Fibroblast of the conjunctiva (primary cell): ENCODE results near the gene DNAJC1.
A peak's percentile ranks its signal among the peaks of the same experiment; 100 is the strongest.
"Not testable (repeated sequence)": the region's sequence is repeated elsewhere in the genome, so short reads cannot be mapped to it uniquely, and the experiment has no call there.

Experiments
- DNase-seq: peaks from one replicate; pipeline ENCODE4 v3.0.0-alpha.2; 2010; ENCODE audit warnings: low read depth

Gene DNAJC1

DNA sequence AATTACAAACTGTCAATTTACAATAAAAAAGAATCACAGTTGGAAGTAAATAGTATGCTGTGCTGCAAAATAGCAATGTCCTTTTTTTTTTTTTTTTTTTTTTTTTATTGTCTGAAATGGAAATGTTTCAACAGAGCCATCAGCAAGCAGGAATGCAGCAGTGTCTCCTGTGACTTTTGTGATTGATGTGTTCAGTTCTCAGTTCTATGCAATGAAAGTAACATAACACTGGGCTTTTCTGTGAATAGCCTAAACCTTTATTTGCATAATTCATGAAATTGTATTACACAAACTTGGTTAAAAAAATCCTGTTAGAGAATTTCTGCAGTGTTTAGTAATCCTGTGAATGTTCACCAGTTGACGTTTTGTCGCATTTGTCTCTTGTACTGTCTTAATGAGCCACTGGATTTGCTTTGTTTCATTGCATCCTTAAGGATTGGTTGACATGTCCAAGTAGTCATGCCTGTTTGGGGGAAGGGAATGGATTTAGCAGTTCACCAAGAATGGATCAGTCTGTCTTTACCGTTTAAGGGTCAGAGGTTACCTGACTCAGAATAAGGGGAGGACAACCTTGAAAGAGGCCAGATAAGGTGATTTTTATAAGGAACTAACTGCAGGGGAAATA, 276.8 kb downstream of the DNAJC1 start:
- DNase-seq: no peak

DNA sequence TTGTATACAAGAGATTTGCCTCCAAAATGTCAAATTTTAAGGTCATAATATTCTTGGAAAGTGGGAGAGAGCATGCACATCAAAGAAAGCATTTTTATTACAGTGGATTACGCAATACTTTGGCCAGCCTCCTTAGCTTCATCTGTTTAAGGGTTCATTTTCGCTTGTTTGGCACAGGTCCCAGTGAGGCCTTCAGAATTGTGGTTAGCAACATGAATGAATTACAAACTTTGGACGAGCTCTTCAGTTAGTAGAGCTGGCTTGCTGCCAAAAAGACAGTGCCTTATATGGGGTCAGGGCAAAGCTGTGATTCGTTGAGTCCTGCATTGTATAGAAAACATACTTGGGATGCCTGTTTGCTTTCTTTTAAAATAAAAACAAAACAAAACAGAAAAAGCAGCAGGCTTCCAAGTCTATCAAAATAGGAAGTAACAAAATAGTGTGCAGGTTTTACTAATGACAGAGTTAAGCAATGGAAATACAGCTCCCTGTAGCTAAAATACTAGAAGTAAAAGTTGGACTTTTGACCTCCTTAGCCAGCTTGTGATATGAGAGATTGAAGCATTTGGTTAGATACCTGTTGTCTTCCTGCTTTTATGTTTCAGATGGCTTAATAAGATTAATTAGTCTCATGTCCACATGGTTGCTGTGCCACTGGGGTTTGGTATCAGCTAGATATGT, 278.7 kb downstream of the DNAJC1 start:
- peak; percentile 100 for DNase-seq

DNA sequence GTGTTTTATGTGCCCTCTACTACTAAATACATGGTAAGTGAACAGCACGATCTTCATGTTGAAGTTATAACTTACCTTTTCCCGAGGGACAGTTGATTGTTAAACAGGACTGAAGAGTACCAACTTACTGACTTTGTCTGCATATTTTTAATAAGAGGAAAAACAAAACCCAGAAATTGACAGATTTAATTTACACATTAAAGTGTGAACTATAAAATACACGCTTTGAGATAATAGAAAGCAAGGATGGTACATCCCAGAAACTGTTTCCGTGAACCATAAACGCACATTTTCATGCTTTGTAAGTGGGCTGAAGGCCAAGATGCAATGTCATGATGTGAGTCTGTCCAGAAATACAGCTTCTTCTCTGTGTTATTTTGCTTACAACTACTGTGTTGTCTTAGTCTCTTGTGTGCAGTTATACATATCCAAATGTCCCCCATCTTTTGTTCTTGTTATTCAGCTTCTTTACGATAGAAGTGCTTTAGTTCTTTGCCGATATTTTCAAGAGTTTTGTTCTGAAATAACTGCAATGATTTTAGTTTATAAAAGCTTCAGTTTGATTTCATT, 279.4 kb downstream of the DNAJC1 start:
- no peak for DNase-seq

DNA sequence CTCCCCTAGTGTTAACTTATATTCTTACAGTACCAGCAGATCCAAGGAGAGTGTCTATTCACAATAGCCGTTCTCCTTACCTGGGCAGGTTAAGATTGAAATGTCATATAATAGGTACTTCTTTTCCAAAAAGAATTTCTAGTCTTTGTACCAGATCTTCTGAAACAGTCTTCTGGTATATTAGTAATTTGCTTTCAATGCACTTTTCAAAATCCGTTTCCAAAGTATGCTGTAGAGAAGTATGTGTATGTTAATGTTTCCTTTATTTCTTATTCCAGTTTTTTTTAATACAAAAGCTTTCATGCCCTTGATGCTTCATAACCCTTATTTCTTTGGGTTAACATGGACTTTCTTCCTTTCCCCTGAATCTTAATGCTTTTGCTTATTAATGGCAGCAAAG, 281.3 kb downstream of the DNAJC1 start:
- no peak for DNase-seq

DNA sequence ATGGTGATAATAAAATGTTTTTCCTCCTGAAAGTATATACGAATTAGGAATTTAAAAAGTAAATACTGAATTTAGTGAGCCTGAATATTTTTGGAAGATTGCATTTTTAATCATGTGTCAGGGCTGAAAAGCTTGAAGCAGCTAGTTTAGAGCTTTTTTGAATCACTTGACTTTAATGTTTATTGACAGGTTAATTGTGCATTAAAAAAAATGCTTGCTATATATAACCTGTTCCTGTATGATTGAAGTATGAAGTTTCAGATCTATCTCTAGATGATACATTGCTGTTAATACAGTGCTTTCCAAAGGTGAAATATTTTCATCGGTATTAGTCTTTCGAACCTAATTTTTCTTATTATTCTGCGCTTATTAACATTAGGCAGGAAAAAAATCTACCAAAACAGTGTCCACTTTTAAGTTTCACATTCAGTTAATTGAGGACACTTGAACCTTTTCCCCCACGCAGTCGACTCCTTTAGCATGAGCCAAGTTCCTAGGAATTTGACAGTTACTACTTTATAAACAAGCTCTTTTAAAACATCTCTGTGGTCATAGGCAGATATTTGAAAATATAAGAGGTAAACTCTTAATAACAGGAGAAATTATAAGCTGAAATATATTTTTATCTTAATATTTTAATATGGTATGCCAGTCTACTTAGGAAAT, 282.4 kb downstream of the DNAJC1 start:
- no peak for DNase-seq

DNA sequence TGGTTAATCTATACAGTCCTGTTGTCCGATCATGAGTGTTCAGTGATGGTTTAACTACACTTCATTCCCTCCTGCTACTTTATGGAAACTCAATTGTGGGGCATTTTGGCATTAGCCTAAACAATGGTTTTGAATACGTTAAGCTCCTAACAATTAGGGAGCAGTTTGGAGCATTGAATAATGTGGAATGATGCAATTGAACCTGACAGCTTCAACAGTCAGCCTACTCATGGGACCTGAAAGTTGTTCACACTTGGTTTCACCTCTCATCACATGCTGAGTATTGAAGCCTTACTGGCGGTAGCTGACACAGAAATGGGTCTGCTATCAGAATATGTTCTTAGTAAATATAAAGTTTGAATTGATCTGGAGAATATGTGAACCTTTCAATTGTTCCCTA, 283.4 kb downstream of the DNAJC1 start:
- DNase-seq: no peak

DNA sequence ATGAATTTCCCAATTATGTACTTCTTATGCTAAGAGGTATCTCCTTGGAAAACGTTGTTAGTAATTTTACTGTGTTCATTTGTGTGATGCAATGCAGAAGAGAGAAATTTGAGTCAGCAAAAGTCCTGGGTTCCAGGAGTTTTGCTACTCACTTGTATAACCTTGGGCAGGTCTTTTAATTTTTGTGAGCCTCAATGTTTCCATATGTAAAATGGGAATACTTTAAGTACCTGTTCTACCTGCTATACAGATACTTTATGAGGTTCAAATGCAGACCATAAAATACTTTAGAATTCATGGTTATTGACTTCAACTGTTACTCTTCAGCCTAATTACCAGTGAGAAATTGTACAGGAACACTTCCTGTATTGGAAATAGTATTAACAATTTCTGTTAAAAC, 284.0 kb downstream of the DNAJC1 start:
- no peak for DNase-seq

DNA sequence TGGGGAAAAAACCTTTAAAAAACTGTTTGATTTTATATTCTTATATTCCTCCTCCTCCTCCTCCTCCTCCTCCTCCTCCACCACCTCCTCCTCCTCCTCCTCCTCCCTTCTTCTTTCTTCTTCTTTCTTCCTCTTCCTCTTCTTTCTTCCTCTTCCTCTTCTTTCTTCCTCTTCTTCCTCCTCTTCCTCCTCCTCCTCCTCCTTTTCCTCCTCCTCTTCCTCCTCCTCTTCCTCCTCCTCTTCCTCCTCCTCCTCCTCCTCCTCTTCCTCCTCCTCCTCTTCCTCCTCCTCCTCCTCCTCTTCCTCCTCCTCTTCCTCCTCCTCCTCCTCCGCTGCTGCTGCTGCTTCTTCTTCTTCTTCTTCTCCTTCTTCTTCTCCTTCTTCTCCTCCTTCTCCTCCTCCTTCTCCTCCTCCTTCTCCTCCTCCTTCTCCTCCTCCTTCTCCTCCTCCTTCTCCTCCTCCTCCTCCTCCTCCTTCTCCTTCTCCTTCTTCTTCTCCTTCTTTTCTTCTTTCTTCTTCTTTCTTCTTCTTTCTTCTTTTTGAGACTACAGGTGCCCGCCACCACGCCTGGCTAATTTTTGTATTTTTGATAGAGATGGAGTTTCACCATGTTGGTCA, 286.0 kb downstream of the DNAJC1 start:
- DNase-seq: not testable (repeated sequence)

DNA sequence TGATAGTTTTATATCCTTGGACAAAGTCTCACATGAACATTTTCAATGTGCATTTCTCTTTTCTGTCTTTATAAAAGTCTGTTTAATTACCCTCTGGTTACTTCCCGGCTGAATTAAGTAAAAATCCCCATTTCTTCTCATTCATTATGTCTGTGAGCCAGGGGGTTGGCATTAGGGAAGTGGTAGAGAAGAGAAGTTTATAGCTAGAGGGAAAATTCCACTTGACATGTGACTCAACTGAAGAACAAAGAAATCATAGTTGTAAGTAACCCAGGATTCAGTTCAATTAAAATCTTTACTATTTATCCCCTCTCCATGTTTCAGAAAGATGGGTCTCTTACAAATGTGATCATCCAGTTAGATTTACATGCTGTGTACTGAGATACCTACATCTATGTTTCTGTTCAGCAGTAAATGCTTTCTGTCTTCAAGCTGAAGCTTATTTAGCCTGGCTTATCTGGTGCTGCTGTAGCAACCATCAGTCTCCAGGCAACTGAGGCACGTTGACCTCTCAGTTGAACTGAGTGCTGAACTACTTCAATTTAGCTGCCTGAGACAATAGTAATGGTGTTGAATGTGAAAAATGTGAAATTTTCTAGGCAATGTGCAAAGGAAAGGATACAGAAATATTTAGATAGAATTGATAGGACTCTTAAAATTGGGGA, 287.9 kb downstream of the DNAJC1 start:
- DNase-seq: no peak

DNA sequence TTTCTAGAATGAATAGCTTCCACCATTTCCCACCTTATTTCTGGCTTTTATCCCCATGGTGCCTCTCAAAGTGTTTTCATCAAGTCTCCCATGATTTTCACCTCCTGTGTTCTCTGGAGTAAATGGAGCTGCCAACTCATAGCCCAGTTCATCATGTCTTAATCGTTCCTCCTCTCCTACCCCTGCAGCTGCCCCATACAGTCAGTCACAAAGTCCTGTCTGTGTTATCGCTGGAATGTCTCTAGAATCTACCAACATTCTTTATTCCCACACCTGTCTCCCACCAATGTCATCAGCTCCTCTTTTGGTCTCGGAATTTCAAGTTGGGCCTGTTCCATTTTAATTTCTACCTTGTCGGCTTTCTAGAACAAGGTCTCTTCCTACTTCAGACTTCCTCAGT, 290.6 kb downstream of the DNAJC1 start:
- no peak for DNase-seq

DNA sequence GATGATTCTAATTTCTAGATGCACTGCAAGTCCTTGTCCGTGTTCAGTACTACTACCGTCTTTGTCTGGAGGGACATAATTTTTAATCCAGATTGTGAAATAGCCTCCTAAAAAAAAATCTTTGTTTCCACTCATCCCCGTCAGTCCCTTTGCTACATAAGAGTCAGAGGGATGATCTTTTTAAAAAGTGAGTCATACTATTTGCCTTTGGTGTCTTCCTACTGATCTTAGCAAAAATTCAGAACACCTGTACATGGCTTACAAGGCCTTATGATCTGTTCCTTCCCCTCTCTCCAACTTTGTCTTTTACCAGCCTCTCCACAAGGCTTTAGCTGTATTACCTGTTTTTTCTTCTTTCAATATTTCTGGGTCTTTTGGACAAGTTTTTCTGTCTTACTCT, 296.0 kb downstream of the DNAJC1 start:
- no peak for DNase-seq
